HFF-Myc (cell line): Measurements from ENCODE around the gene CAMTA1.
A peak's percentile ranks its signal among the peaks of the same experiment; 100 is the strongest.

Source experiments
- DNase-seq: peaks from one replicate; pipeline ENCODE4 v3.0.0-alpha.2; 2011; ENCODE audit warnings: low read depth; ENCODE audit errors: extremely low read depth
- H3K4me3 ChIP-seq: replicated peaks from 2 replicates; pipeline ENCODE4 v1.5.1; 2011; ENCODE audit warnings: low read depth, mild to moderate bottlenecking, control low read depth, low read length
- CTCF ChIP-seq: IDR thresholded peaks from 2 replicates; pipeline ENCODE4 v1.5.1; 2012; ENCODE audit warnings: mild to moderate bottlenecking, low read depth, low read length, control low read depth; ENCODE audit errors: missing control alignments

CAMTA1 gene

DNA sequence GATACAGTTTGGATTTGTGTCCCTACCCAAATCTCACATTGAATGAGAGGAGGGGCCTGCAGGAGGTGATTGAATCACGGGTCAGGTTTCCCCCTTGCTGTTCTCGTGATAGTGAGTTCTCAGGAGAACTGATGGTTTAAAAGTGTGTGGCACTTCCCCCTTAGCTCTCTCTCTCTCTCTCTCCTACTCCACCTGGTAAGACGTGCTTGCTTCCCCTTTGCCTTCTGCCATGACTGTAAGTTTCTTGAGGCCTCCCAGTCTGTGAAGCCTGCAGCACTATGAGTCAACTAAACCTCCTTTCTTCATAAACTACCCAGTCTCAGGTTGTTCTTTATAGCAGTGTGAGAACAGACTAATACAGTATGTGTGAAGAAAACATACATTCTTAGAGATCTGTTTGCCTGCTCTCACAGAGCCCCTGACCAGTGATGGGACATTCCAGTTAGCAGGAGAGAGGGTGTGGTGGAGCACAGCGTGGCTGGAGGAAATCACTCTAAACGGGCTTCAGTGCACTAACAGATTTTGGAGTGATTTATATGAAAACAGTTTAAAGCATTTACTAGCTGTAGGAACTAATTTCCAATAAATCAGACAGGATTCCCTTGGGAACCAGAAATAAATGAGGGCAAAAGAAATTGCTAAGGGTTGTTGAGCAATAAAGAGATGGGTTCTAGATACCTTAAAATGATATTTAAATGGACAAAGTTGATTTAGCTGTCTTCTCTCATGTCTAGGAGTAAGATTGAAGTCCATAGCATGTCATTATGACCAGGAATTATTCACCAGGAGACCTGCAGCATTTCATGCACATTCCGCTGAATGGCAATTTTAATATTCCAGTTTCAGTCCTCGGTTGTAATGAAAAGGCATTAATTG lies 411.0 kb downstream of the CAMTA1 start:
- H3K4me3 ChIP-seq: no peak overlapping the region
- no peak for DNase-seq
- TF ChIP-seq CTCF: no peak

- no peak overlapping the region for H3K4me3 ChIP-seq
- no peak for TF ChIP-seq CTCF
- no peak for DNase-seq
Observed at GRCh38 chr1:7198664-7199063, 413.4 kb downstream of the CAMTA1 start.

DNA sequence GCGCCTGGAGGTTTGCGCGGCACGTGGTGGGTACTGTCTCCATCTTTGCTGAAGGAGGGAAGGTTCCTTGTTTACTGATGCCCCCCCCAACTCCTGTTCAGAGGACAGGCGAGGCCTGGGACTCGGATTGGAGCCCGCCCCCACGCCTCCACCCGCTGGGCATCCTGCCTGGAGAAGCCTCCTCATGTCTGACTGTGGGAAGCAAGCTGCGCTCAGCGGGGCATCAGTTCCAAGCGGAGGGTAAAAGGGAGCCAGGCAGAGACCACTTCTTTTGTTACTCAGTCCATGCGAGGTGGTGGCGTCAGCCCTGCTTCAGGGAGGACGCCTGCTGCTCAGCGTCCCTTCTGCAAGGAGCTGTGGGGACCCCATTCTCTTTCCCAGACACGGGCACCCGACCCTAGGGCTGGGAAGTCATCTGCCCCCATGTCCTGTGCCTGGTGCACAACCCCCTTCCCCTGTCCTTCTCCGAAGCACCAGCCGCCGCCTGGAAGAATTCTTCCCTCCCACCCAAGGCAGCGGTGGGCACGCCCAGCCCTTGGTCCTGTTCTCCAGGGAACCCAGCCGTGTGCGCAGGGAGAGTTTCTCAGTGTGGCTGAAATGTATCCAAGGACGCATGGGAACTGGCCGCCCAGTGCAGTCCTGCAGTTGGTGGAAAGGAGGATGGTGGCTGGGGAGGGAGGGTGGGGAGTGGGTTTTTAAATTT lies 414.0 kb downstream of the CAMTA1 start:
- DNase-seq: no peak
- TF ChIP-seq CTCF: no peak
- H3K4me3 ChIP-seq: no peak overlapping the region

- peak; percentile 41 for DNase-seq
- no peak overlapping the region for H3K4me3 ChIP-seq
- peak; percentile 85 for TF ChIP-seq CTCF
Observed at GRCh38 chr1:7207875-7208646, 422.8 kb downstream of the CAMTA1 start.

- no peak for DNase-seq
- no peak for TF ChIP-seq CTCF
- no peak overlapping the region for H3K4me3 ChIP-seq
Observed at GRCh38 chr1:7208647-7209180, 423.5 kb downstream of the CAMTA1 start.

DNA sequence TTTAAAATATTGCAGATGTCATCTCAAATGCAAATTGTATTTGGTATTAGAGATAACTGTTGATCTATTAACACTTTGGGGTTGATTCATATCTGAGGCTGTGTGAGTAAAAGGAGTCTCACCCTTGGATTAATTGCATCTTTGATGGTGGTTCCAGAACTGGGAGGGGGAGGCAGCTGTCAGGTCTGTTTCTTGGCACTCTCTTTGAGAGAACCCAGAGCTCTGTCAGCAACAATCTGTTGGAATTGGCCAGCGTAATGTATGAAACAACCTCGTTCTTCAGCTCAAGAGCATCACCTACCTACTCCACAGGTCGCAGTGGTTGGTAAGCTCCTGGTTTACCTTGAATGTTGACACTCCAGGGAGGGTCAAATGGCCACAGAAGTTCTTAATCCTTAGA lies 424.1 kb downstream of the CAMTA1 start:
- no peak for TF ChIP-seq CTCF
- no peak overlapping the region for H3K4me3 ChIP-seq
- no peak for DNase-seq
